Measurements from ENCODE around the gene GDF7. TPM values are rescaled to one million over a fixed set of nuclear protein-coding genes. Genes with fewer than 3 reads are reported as not detected.

GDF7 gene
- total and polyA plus RNA-seq, 4 donors = 4.1 to 16.4 (median 15.7) TPM

DNA sequence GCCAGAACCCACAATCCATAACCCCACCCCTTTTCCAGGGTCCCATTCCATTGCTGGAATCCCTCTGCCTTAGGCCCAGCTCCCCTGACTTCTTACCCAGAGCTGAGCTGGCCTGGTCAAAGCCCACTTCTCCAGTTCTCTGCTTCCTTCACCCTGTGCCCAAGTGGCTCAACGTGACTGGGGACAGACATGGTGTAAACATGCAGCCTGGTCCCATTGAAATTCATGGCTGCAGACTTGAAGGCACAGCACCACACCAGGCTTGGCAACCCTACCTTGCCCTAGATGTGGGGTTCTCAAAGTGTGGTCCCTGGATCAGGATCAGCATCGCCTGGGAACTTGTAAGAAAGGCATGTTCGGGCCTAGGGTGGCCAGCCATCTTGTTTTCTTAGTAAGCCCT is 19.7 kb upstream of the GDF7 start:
- H3K36me3 ChIP-seq (ENCODE audit: control insufficient read depth in 1 of 2, insufficient read depth in 2 of 2, low read length in 1 of 2) = peaks cover 0 to 3% of the 10 kb centered on the region in 2 donors
- intact Hi-C loops (cut with DNase I) = no loop called here
- H3K4me3 ChIP-seq (ENCODE audit: low read length in 2 of 2) = no peak overlapping the region
- no peak overlapping the region for H3K27ac ChIP-seq (ENCODE audit: low read depth in 1 of 2, low read length in 2 of 2)
- H3K4me1 ChIP-seq (ENCODE audit: control insufficient read depth in 1 of 2, insufficient read depth in 2 of 2, low read length in 2 of 2) = no peaks in the 10 kb centered on the region
- ATAC-seq (ENCODE audit: low FRiP score) (no peak), DNase-seq (peak in 1 of 2 donors; percentile 44)
- no peaks in the 10 kb centered on the region for H3K9me3 ChIP-seq (ENCODE audit: control insufficient read depth, low read length)
- 80 to 84% methylated on average over 3 of the region's 3 CpGs for WGBS, 2 donors
- H3K27me3 ChIP-seq (ENCODE audit: control insufficient read depth in 1 of 2, insufficient read depth in 2 of 2, low read length in 1 of 2) = no peaks in the 10 kb centered on the region

DNA sequence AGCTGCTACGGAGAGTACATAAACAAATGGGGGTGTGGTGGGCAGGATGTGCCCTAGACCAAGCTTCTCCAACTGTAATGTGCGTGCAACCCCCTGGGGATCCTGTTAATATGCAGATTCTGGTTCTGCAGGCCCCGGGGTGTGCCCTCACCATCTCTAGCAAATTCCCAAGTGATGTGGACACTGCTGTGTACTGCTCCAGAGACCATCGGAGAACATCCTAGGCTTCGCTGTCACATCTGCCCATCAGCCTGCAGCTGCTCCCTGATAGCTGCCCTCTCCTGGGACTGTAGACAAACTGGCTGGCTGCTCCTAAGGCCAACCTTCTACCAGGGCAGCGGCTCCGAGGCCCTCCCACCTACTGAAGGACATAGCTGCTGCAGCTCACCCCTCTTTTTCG is 19.2 kb upstream of the GDF7 start:
- 82 to 85% methylated on average over 8 of the region's 8 CpGs for WGBS, 2 donors
- H3K4me1 ChIP-seq (ENCODE audit: control insufficient read depth in 1 of 2, insufficient read depth in 2 of 2, low read length in 2 of 2) = no peaks in the 10 kb centered on the region
- H3K27me3 ChIP-seq (ENCODE audit: control insufficient read depth in 1 of 2, insufficient read depth in 2 of 2, low read length in 1 of 2) = no peaks in the 10 kb centered on the region
- intact Hi-C loops (cut with DNase I) = no loop called here
- H3K27ac ChIP-seq (ENCODE audit: low read depth in 1 of 2, low read length in 2 of 2) = peak overlapping the region in 1 of 2 donors; percentile 14
- peaks cover 0 to 3% of the 10 kb centered on the region in 2 donors for H3K36me3 ChIP-seq (ENCODE audit: control insufficient read depth in 1 of 2, insufficient read depth in 2 of 2, low read length in 1 of 2)
- no peaks in the 10 kb centered on the region for H3K9me3 ChIP-seq (ENCODE audit: control insufficient read depth, low read length)
- ATAC-seq (ENCODE audit: low FRiP score) (no peak), DNase-seq (peak in 1 of 2 donors; percentile 66)
- H3K4me3 ChIP-seq (ENCODE audit: low read length in 2 of 2) = no peak overlapping the region

DNA sequence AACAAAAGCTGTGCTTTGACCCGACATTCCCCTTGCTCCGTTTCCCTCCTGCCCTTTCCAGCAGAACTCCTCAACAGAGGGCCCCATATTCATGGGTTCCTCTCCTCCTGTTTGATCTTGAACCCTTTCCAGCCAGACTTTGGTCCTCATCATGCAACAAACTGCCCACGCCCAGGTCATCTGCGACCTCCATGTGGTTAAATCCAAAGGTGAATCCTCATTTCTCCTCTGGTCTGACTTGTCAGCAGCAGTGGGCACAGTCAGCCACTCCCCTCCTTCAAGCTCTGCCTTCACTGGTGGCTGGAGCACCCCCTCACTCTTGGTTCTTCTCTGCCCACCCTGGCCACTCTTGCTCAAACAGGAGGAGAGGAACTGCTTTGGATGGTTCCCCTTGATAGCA is 18.7 kb upstream of the GDF7 start:
- Histone ChIP-seq H3K4me1 (ENCODE audit: control insufficient read depth in 1 of 2, insufficient read depth in 2 of 2, low read length in 2 of 2) (no peaks in the 10 kb centered on the region), H3K4me3 (ENCODE audit: low read length in 2 of 2) (no peak overlapping the region), H3K27ac (ENCODE audit: low read depth in 1 of 2, low read length in 2 of 2) (peak overlapping the region in 1 of 2 donors; percentile 11), H3K27me3 (ENCODE audit: control insufficient read depth in 1 of 2, insufficient read depth in 2 of 2, low read length in 1 of 2) (no peaks in the 10 kb centered on the region), H3K36me3 (ENCODE audit: control insufficient read depth in 1 of 2, insufficient read depth in 2 of 2, low read length in 1 of 2) (peaks cover 0 to 3% of the 10 kb centered on the region in 2 donors), H3K9me3 (ENCODE audit: control insufficient read depth, low read length) (no peaks in the 10 kb centered on the region)
- no peak for ATAC-seq (ENCODE audit: low FRiP score)
- peak in 1 of 2 donors; percentile 33 for DNase-seq
- 88 to 90% methylated on average over 4 of the region's 4 CpGs for WGBS, 2 donors
- intact Hi-C loops (cut with DNase I) = no loop called here

DNA sequence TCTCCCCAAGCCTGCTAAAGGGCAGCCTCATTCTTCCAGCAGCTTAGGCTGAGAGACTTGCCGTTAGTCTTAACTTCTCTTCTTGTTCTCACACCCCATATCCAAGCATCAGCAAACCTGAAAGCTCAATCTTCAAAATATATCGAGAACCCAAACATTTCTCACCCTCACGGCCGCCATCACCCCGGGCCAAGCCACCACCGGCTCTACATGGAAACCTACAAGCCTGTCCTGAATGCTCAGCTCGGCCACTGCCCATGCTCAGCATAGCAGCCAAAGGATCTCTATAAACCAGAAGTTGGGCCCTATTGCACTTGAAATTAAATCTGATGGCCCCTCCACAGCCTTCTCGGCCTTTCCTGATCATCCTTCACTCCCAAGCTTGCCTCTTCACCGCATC is 18.1 kb upstream of the GDF7 start:
- peak; percentile 34 to 59 for DNase-seq
- 92 to 94% methylated on average over 9 of the region's 9 CpGs for WGBS, 2 donors
- intact Hi-C loops (cut with DNase I) = no loop called here
- no peaks in the 10 kb centered on the region for H3K9me3 ChIP-seq (ENCODE audit: control insufficient read depth, low read length)
- H3K4me3 ChIP-seq (ENCODE audit: low read length in 2 of 2) = no peak overlapping the region
- H3K27ac ChIP-seq (ENCODE audit: low read depth in 1 of 2, low read length in 2 of 2) = no peak overlapping the region
- H3K27me3 ChIP-seq (ENCODE audit: control insufficient read depth in 1 of 2, insufficient read depth in 2 of 2, low read length in 1 of 2) = no peaks in the 10 kb centered on the region
- H3K36me3 ChIP-seq (ENCODE audit: control insufficient read depth in 1 of 2, insufficient read depth in 2 of 2, low read length in 1 of 2) = peaks cover 0 to 3% of the 10 kb centered on the region in 2 donors
- no peaks in the 10 kb centered on the region for H3K4me1 ChIP-seq (ENCODE audit: control insufficient read depth in 1 of 2, insufficient read depth in 2 of 2, low read length in 2 of 2)
- no peak for ATAC-seq (ENCODE audit: low FRiP score)

DNA sequence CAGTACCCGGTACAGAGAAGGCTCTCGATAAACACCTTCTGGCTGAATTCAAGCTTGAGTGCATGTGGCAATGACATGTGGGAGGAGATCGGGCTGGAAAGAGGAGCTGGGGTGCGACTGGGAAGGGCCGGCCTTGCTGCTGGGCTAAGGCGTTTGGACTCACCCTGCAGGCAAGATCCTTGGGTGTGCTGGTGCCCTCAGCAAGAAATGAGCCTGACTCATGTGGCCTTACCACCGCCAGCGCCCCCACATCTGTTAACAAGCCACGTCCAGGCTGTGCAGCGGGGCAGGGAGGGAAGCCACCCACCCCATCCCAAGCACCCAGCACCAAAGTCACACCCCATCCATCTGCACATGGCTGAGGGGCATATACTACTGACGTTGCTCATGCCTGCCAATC is 17.4 kb upstream of the GDF7 start:
- no peaks in the 10 kb centered on the region for H3K4me1 ChIP-seq (ENCODE audit: control insufficient read depth in 1 of 2, insufficient read depth in 2 of 2, low read length in 2 of 2)
- no peak overlapping the region for H3K4me3 ChIP-seq (ENCODE audit: low read length in 2 of 2)
- intact Hi-C loops (cut with DNase I) = no loop called here
- no peaks in the 10 kb centered on the region for H3K9me3 ChIP-seq (ENCODE audit: control insufficient read depth, low read length)
- peaks cover 0 to 3% of the 10 kb centered on the region in 2 donors for H3K36me3 ChIP-seq (ENCODE audit: control insufficient read depth in 1 of 2, insufficient read depth in 2 of 2, low read length in 1 of 2)
- H3K27me3 ChIP-seq (ENCODE audit: control insufficient read depth in 1 of 2, insufficient read depth in 2 of 2, low read length in 1 of 2) = no peaks in the 10 kb centered on the region
- ATAC-seq (ENCODE audit: low FRiP score) (no peak), DNase-seq (peak; percentile 54 to 71)
- H3K27ac ChIP-seq (ENCODE audit: low read depth in 1 of 2, low read length in 2 of 2) = peak overlapping the region in 1 of 2 donors; percentile 6
- WGBS, 2 donors = 58 to 66% methylated on average over 11 of the region's 11 CpGs

DNA sequence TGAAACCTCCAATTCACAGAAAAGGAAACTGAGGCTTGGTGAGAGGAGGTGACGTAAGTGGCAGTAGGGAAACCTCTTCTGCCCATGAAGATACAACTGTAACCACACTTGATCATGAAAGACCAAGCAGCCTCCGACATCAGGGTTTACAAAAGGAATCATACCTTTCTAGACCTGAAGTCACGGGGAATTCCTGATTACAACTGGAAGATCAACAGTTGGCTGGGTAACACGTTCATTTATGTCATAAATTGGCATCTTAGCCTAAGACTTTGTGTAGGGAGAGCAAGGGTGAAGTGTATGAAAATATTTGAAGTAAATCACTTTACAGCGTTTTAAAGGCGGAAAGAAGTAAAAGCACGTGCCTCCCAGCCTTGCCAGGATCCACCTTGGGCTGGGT is 17.0 kb upstream of the GDF7 start:
- WGBS, 2 donors = 32% methylated on average over 7 of the region's 7 CpGs
- no peak for ATAC-seq (ENCODE audit: low FRiP score)
- Histone ChIP-seq H3K27me3 (ENCODE audit: control insufficient read depth in 1 of 2, insufficient read depth in 2 of 2, low read length in 1 of 2) (no peaks in the 10 kb centered on the region), H3K27ac (ENCODE audit: low read depth in 1 of 2, low read length in 2 of 2) (peak overlapping the region; percentile 67 to 85), H3K4me1 (ENCODE audit: control insufficient read depth in 1 of 2, insufficient read depth in 2 of 2, low read length in 2 of 2) (no peaks in the 10 kb centered on the region), H3K9me3 (ENCODE audit: control insufficient read depth, low read length) (no peaks in the 10 kb centered on the region), H3K36me3 (ENCODE audit: control insufficient read depth in 1 of 2, insufficient read depth in 2 of 2, low read length in 1 of 2) (peaks cover 0 to 3% of the 10 kb centered on the region in 2 donors), H3K4me3 (ENCODE audit: low read length in 2 of 2) (peak overlapping the region; percentile 67 to 74)
- intact Hi-C loops (cut with DNase I) = no loop called here
- no peak for DNase-seq

DNA sequence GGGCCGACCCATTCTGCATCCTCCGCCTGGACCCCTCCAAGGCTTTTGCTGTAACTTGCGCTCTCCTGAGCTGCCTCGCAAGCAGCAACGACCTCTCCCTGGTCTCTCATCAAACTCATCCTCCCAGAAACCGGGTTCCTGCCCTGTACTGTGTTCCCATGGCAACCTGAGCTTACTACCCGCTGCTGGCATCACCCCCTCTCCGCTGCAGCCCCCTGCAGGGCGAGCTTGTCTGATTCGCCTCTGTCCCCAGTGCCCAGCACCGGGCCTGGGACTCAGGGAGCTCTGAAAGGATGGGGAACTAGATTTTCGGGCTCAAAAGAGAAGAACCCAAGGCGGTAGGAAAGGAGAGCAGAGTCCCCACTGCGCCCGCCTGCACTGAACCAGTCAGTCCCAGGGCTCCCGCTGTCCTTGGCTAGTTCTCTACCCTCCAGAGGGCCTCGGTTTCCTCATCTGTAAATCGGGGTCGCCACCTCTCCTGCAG is 16.5 kb upstream of the GDF7 start:
- peaks cover 0 to 3% of the 10 kb centered on the region in 2 donors for H3K36me3 ChIP-seq (ENCODE audit: control insufficient read depth in 1 of 2, insufficient read depth in 2 of 2, low read length in 1 of 2)
- H3K27me3 ChIP-seq (ENCODE audit: control insufficient read depth in 1 of 2, insufficient read depth in 2 of 2, low read length in 1 of 2) = no peaks in the 10 kb centered on the region
- 6 to 7% methylated on average over 19 of the region's 19 CpGs for WGBS, 2 donors
- peak overlapping the region; percentile 67 to 74 for H3K4me3 ChIP-seq (ENCODE audit: low read length in 2 of 2)
- ATAC-seq (ENCODE audit: low FRiP score) (peak; percentile 42), DNase-seq (peak; percentile 65 to 75)
- no peaks in the 10 kb centered on the region for H3K9me3 ChIP-seq (ENCODE audit: control insufficient read depth, low read length)
- peak overlapping the region; percentile 67 to 85 for H3K27ac ChIP-seq (ENCODE audit: low read depth in 1 of 2, low read length in 2 of 2)
- no peaks in the 10 kb centered on the region for H3K4me1 ChIP-seq (ENCODE audit: control insufficient read depth in 1 of 2, insufficient read depth in 2 of 2, low read length in 2 of 2)
- intact Hi-C loops (cut with DNase I) = no loop called here

DNA sequence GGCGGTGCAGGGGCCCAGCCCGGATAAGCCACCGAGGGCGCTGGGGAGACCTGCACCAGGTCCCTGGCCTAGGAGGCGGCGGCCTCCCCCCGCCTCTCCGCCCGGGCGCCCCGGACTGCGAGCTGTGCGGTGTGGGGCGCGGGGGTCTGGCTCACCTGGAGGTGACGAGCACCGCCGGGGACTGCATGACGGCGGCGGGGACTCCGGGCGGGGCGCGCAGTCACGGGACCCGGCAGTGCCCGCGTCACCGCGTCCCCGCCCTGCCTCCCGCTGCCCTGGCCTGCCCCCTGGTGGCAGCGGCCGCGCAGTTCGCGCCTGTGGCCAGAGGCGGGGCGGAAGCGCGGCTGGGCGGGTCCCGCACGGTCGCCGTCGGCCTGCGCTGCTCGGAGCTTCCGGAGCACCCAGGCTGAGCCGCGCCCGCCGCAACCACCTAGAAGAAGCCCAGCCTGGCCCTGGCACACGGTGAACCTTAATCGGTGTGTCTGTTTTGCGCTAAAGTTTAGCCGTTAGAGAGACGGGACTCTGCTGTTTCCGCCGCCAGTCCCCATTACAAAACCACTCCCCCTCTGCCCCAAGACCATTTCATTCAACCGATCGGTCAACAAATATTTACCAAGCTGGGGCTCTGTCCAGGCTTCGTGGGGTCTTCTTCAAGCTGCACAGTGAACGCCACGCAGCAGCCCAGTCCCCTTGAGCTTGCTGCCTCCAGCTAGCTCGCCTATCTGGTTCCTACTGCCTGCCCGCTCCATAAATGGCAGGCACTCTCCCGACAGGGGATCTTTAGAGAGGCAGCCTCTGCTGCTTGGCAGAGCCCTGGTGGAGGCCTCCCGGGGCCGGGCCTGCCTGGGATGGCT is 15.8 kb upstream of the GDF7 start, which contains the start of gene HS1BP3:
Gene HS1BP3 (minus strand): TSS at position 222 of the 854 bp plus-strand sequence. CDS start 35 bp downstream, at position 187.
- ATAC-seq (ENCODE audit: low FRiP score) (peak; percentile 96), DNase-seq (peak; percentile 89 to 94)
- Histone ChIP-seq H3K9me3 (ENCODE audit: control insufficient read depth, low read length) (no peaks in the 10 kb centered on the region), H3K27me3 (ENCODE audit: control insufficient read depth in 1 of 2, insufficient read depth in 2 of 2, low read length in 1 of 2) (no peaks in the 10 kb centered on the region), H3K4me3 (ENCODE audit: low read length in 2 of 2) (peak within 1 kb of the TSS; percentile 67 to 74), H3K27ac (ENCODE audit: low read depth in 1 of 2, low read length in 2 of 2) (peak within 1 kb of the TSS; percentile 67 to 96), H3K4me1 (ENCODE audit: control insufficient read depth in 1 of 2, insufficient read depth in 2 of 2, low read length in 2 of 2) (no peaks in the 10 kb centered on the region), H3K36me3 (ENCODE audit: control insufficient read depth in 1 of 2, insufficient read depth in 2 of 2, low read length in 1 of 2) (peaks cover 0 to 3% of the 10 kb centered on the region in 2 donors)
- 1% methylated on average over 51 to 72 of the region's 72 CpGs for WGBS, 2 donors
- intact Hi-C loops (cut with DNase I) = no loop called here

DNA sequence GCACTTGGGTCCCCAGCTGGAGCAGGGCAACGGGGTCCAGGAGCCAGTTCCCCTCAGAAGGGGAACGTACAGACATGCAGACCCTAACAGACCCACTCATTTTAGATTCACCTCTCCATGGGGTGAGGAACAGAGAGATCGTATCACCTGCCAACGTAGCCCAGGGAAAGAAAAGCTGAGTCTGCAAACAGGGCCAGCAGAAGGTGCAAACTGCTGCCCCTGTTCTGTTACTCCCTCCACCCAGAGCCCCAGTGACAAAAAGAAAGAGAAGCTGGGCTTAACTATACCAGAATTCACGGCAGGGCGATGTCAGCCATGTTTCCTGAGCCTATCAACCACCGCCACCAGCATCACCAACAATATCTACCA is 15.2 kb upstream of the GDF7 start:
- WGBS, 2 donors = 46 to 58% methylated on average over 7 of the region's 7 CpGs
- peak in 1 of 2 donors; percentile 13 for DNase-seq
- H3K27ac ChIP-seq (ENCODE audit: low read depth in 1 of 2, low read length in 2 of 2) = peak overlapping the region; percentile 14 to 96
- no peak for ATAC-seq (ENCODE audit: low FRiP score)
- H3K4me3 ChIP-seq (ENCODE audit: low read length in 2 of 2) = no peak overlapping the region
- intact Hi-C loops (cut with DNase I) = no loop called here
- no peaks in the 10 kb centered on the region for H3K4me1 ChIP-seq (ENCODE audit: control insufficient read depth in 1 of 2, insufficient read depth in 2 of 2, low read length in 2 of 2)
- H3K27me3 ChIP-seq (ENCODE audit: control insufficient read depth in 1 of 2, insufficient read depth in 2 of 2, low read length in 1 of 2) = no peaks in the 10 kb centered on the region
- no peaks in the 10 kb centered on the region for H3K36me3 ChIP-seq (ENCODE audit: control insufficient read depth in 1 of 2, insufficient read depth in 2 of 2, low read length in 1 of 2)
- no peaks in the 10 kb centered on the region for H3K9me3 ChIP-seq (ENCODE audit: control insufficient read depth, low read length)
